A549 (cell line): ENCODE measurements around the gene YTHDC2. TPM values are rescaled to one million over a fixed set of nuclear protein-coding genes. Genes with fewer than 3 reads are reported as not detected.
A peak's percentile ranks its signal among the peaks of the same experiment; 100 is the strongest.

Experiments
- ATAC-seq, 2 experiments: fragments of 200-7000 bp in 1 of 2; fragments of >200 bp in 1 of 2; cut with Nextera tagmentation in 1 of 2; cut with Tn5 transposase in 1 of 2; 3 replicates each; pipeline versions ENCODE4 v1.8.0 to v1.9.1; 2018 to 2020; ENCODE audit warnings: mild to moderate bottlenecking in 1 of 2, moderate library complexity in 1 of 2
- CTCF ChIA-PET: fragments of 300-600 bp; sonication (Branson Sonifier 250); formaldehyde crosslinking; extraction: SDS; loops from one replicate; lab custom pipeline; 2021; ENCODE audit warnings: antibody characterized with exemption, inconsistent platforms; lab: Yijun Ruan, JAX
- POLR2A ChIA-PET: fragments of 350-600 bp; formaldehyde crosslinking; extraction: SDS; loops from one replicate; lab custom pipeline; 2021; ENCODE audit warnings: antibody characterized with exemption, inconsistent platforms; lab: Yijun Ruan, JAX
- DNase-seq, 2 experiments: peaks; one replicate each; pipeline versions ENCODE4 v3.0.0 to v3.0.0-alpha.2; 2011 to 2016; ENCODE audit warnings: low read depth in 1 of 2, low spot score in 1 of 2
- FAIRE-seq: peaks from 2 replicates; lab custom pipeline; 2011; peaks lifted over from hg19 to GRCh38; lab: Jason Lieb, UNC
- H3K27ac ChIP-seq, 2 experiments: fragments of >200 bp; sonication (Bioruptor Twin); formaldehyde crosslinking; 3 replicates each; pipeline ENCODE4 v1.5.1; 2016 to 2017
- H3K4me1 ChIP-seq: fragments of >200 bp; sonication (Bioruptor Twin); formaldehyde crosslinking; 3 replicates; pipeline ENCODE4 v1.6.1; 2016
- H3K4me2 ChIP-seq: fragments of >200 bp; sonication (Bioruptor Twin); formaldehyde crosslinking; 3 replicates; pipeline ENCODE4 v1.6.1; 2016
- H3K4me3 ChIP-seq: fragments of >200 bp; sonication (Bioruptor Twin); formaldehyde crosslinking; 3 replicates; pipeline ENCODE4 v1.5.1; 2016
- H3K9me3 ChIP-seq: fragments of >200 bp; sonication (Bioruptor Twin); formaldehyde crosslinking; 3 replicates; pipeline ENCODE4 v1.6.1; 2016
- ATOH8 ChIP-seq: fragments of 250-450 bp; sonication (Bioruptor Pico); IDR thresholded peaks from 2 replicates; pipeline ENCODE4 v1.5.0; 2020; ENCODE audit warnings: low read depth, mild to moderate bottlenecking, moderate library complexity
- BCL3 ChIP-seq: fragments of >200 bp; sonication (Bioruptor Twin); formaldehyde crosslinking; IDR thresholded peaks from 3 replicates; pipeline ENCODE4 v1.6.1; 2016
- CBX2 ChIP-seq: fragments of 200-600 bp; sonication (generic); IDR thresholded peaks from 2 replicates; pipeline ENCODE4 v1.6.1; 2016; ENCODE audit warnings: low read depth, mild to moderate bottlenecking, borderline replicate concordance
- CEBPB ChIP-seq, 2 experiments: fragments of >200 bp in 1 of 2; sonication (Bioruptor Twin) in 1 of 2; formaldehyde crosslinking in 1 of 2; IDR thresholded peaks; 2 replicates each; pipeline ENCODE4 v1.6.1; 2012 to 2016
- CHD2 ChIP-seq: fragments of 150-350 bp; IDR thresholded peaks from 2 replicates; pipeline ENCODE4 v1.6.1; 2014; ENCODE audit warnings: low read length; ENCODE audit not compliant: partially characterized antibody
- CHD4 ChIP-seq: fragments of 200-600 bp; sonication (generic); IDR thresholded peaks from 2 replicates; pipeline ENCODE4 v1.6.1; 2016; ENCODE audit warnings: antibody characterized with exemption, mild to moderate bottlenecking, borderline replicate concordance
- EP300 ChIP-seq, 2 experiments: fragments of >200 bp; sonication (Bioruptor Twin); formaldehyde crosslinking; IDR thresholded peaks; 2 replicates in 1 of 2; 3 replicates in 1 of 2; pipeline ENCODE4 v1.6.1; 2016 to 2017
- FOSL2 ChIP-seq, 2 experiments: fragments of 450-650 bp in 1 of 2; fragments of >200 bp in 1 of 2; sonication (Bioruptor Twin) in 1 of 2; formaldehyde crosslinking; IDR thresholded peaks; 2 replicates each; pipeline versions ENCODE4 v1.5.0 to v1.6.1; 2016 to 2020; ENCODE audit warnings: mild to moderate bottlenecking in 1 of 2, moderate library complexity in 1 of 2
- HOXA7 ChIP-seq: fragments of 250-450 bp; sonication (Bioruptor Pico); IDR thresholded peaks from 2 replicates; pipeline ENCODE4 v1.5.0; 2020; ENCODE audit warnings: mild to moderate bottlenecking, moderate library complexity
- KDM5A ChIP-seq: fragments of 200-600 bp; sonication (generic); IDR thresholded peaks from 2 replicates; pipeline ENCODE4 v1.6.1; 2016; ENCODE audit warnings: antibody characterized with exemption, mild to moderate bottlenecking
- MAFK ChIP-seq: fragments of 450-650 bp; IDR thresholded peaks from 2 replicates; pipeline ENCODE4 v1.6.1; 2014; ENCODE audit not compliant: partially characterized antibody
- MAX ChIP-seq: IDR thresholded peaks from 2 replicates; pipeline ENCODE4 v1.6.1; 2012
- NFE2L2 ChIP-seq: fragments of 150-350 bp; conservative IDR thresholded peaks from 2 replicates; pipeline ENCODE4 v1.6.1; 2014; ENCODE audit warnings: low read length
- NPAS2 ChIP-seq: fragments of 250-450 bp; sonication (Bioruptor Pico); IDR thresholded peaks from 2 replicates; pipeline ENCODE4 v1.8.0; 2022; ENCODE audit warnings: mild to moderate bottlenecking, moderate library complexity, borderline replicate concordance
- PBX3 ChIP-seq: IDR thresholded peaks from 2 replicates; pipeline ENCODE4 v1.6.1; 2012
- PHF8 ChIP-seq: fragments of 200-600 bp; sonication (generic); IDR thresholded peaks from 2 replicates; pipeline ENCODE4 v1.6.1; 2016; ENCODE audit warnings: low read depth, mild to moderate bottlenecking, antibody characterized with exemption, moderate library complexity, borderline replicate concordance
- POLR2AphosphoS2 ChIP-seq: conservative IDR thresholded peaks from 2 replicates; pipeline ENCODE4 v1.6.1; 2012; ENCODE audit warnings: low read length, improper control_type of control experiment, inconsistent platforms
- RARB ChIP-seq: fragments of 250-450 bp; sonication (Bioruptor Pico); IDR thresholded peaks from 2 replicates; pipeline ENCODE4 v1.8.0; 2021; ENCODE audit warnings: mild to moderate bottlenecking, moderate library complexity
- REST ChIP-seq: fragments of 200-600 bp; sonication (generic); IDR thresholded peaks from 2 replicates; pipeline ENCODE4 v1.6.1; 2016; ENCODE audit warnings: antibody characterized with exemption, mild to moderate bottlenecking, moderate library complexity
- RNF2 ChIP-seq: fragments of 200-600 bp; sonication (generic); IDR thresholded peaks from 2 replicates; pipeline ENCODE4 v1.6.1; 2016; ENCODE audit warnings: low read depth, mild to moderate bottlenecking, antibody characterized with exemption, moderate library complexity, borderline replicate concordance
- SMC3 ChIP-seq: fragments of >200 bp; sonication (Bioruptor Twin); formaldehyde crosslinking; IDR thresholded peaks from 3 replicates; pipeline ENCODE4 v1.6.1; 2018; ENCODE audit warnings: inconsistent platforms
- ZFP36 ChIP-seq: fragments of 450-650 bp; IDR thresholded peaks from 2 replicates; pipeline ENCODE4 v1.6.1; 2014; ENCODE audit warnings: borderline replicate concordance; ENCODE audit not compliant: partially characterized antibody
- ZNF302 ChIP-seq: fragments of 250-450 bp; sonication (Bioruptor Pico); IDR thresholded peaks from 2 replicates; pipeline ENCODE4 v1.9.0; 2021; ENCODE audit warnings: inconsistent platforms, mild to moderate bottlenecking, moderate library complexity
- ZSCAN20 ChIP-seq: fragments of 250-450 bp; sonication (Bioruptor Pico); IDR thresholded peaks from 2 replicates; pipeline ENCODE4 v1.8.0; 2022; ENCODE audit warnings: mild to moderate bottlenecking, moderate library complexity
- WGBS: methylation state at CpG from one replicate; pipeline ENCODE4 v1.1.6; 2017; ENCODE audit errors: missing lambda C conversion rate; 5-methylcytosine and 5-hydroxymethylcytosine counted together
- polyA plus RNA-seq, 4 experiments: library from polyadenylated mRNA; depleted of rRNA in 3 of 4; stranded (reverse); fragments of >200 nt; fragmentation: RNase III in 1 of 4; extraction: RNeasy Plus Mini Kit Qiagen cat#74134 plus additional on column Dnase treatment in 1 of 4; gene quantifications; 2 replicates in 3 of 4; 3 replicates in 1 of 4; pipeline ENCODE4 v1.2.3, GENCODE V29; 2011 to 2017

YTHDC2 gene
- polyA plus RNA-seq, 2 of the 4 experiments (the other 2 are of a cell fraction) = 16.4 to 19.0 TPM

- ChIA-PET CTCF (interaction anchor here (2.2 kb wide), 1 partner anchor 535 kb away, joined by 6 read pairs; no protein-coding TSS in a partner anchor), POLR2A (no interaction called here)
- Histone ChIP-seq H3K27ac (peak overlapping the region; percentile 64 to 72), H3K9me3 (no peaks in the 10 kb centered on the region), H3K4me2 (peak overlapping the region; percentile 44), H3K4me3 (no peak overlapping the region), H3K4me1 (peaks cover 10% of the 10 kb centered on the region)
- FAIRE-seq = no peak
- DNase-seq = no peak
- WGBS = 71% methylated on average over 2 of the region's 2 CpGs
- no peak for ATAC-seq
- TF ChIP-seq SMC3 (no peak), NFE2L2 (peak; percentile 95), KDM5A (no peak), ZSCAN20 (no peak), BCL3 (no peak), MAX (no peak), MAFK (peak; percentile 97), ZFP36 (no peak), HOXA7 (CRISPR knock-in tag) (no peak), CEBPB (IDR thresholded peaks at IDR 0.05) (no peak), RARB (no peak), ZNF302 (CRISPR knock-in tag) (no peak), CBX2 (no peak), EP300 (IDR thresholded peaks at IDR 0.05) (no peak), CHD2 (no peak)
Measured at GRCh38 chr5:113531481-113532159, 18.1 kb downstream of the YTHDC2 start.

- no peak for TF ChIP-seq POLR2AphosphoS2
- TF ChIP-seq CBX2 = no peak
- TF ChIP-seq PBX3 = no peak
- TF ChIP-seq REST = no peak
- no peak for TF ChIP-seq ZSCAN20
- TF ChIP-seq CHD4 = no peak
- no peak for TF ChIP-seq FOSL2 (IDR thresholded peaks at IDR 0.05)
- no peak for TF ChIP-seq FOSL2 (CRISPR knock-in tag; IDR thresholded peaks at IDR 0.05)
- no peak for TF ChIP-seq RNF2
- TF ChIP-seq PHF8 = no peak
- no peak for TF ChIP-seq ATOH8 (CRISPR knock-in tag)
- no peak for TF ChIP-seq NPAS2 (CRISPR knock-in tag)
- TF ChIP-seq, all 56 proteins: peak for 0
- CTCF ChIA-PET = interaction anchor here (1.4 kb wide), 1 partner anchor 27 kb away, joined by 3 read pairs; no protein-coding TSS in a partner anchor
- DNase-seq (no peak), FAIRE-seq (no peak), ATAC-seq (no peak)
- H3K27ac ChIP-seq = no peak overlapping the region
- no peaks in the 10 kb centered on the region for H3K4me1 ChIP-seq
- no peak overlapping the region for H3K4me2 ChIP-seq
- H3K4me3 ChIP-seq = no peak overlapping the region
- POLR2A ChIA-PET = no interaction called here
- 94% methylated on average over 2 of the region's 2 CpGs for WGBS
- H3K9me3 ChIP-seq = no peaks in the 10 kb centered on the region
Measured at GRCh38 chr5:113538313-113538712, 24.8 kb downstream of the YTHDC2 start.
